Coronary artery (tissue), 2 donors: Measurements from ENCODE around the gene ANKMY2.

Source experiments
- DNase-seq: peaks from one replicate; pipeline ENCODE4 v3.0.0-alpha.2; 2017; ENCODE audit warnings: low spot score
- H3K27ac ChIP-seq, 2 donors: fragments of 200-600 bp; sonication (generic); one replicate each; pipeline ENCODE4 v1.5.1; 2016 to 2019
- H3K4me3 ChIP-seq: fragments of 200-600 bp; sonication (generic); 2 replicates; pipeline ENCODE4 v1.5.1; 2016; ENCODE audit warnings: mild to moderate bottlenecking, moderate library complexity
- CTCF ChIP-seq: fragments of 200-600 bp; sonication (generic); IDR thresholded peaks from one replicate; pipeline ENCODE4 v1.5.1; 2019; ENCODE audit warnings: antibody characterized with exemption

Gene ANKMY2

DNA sequence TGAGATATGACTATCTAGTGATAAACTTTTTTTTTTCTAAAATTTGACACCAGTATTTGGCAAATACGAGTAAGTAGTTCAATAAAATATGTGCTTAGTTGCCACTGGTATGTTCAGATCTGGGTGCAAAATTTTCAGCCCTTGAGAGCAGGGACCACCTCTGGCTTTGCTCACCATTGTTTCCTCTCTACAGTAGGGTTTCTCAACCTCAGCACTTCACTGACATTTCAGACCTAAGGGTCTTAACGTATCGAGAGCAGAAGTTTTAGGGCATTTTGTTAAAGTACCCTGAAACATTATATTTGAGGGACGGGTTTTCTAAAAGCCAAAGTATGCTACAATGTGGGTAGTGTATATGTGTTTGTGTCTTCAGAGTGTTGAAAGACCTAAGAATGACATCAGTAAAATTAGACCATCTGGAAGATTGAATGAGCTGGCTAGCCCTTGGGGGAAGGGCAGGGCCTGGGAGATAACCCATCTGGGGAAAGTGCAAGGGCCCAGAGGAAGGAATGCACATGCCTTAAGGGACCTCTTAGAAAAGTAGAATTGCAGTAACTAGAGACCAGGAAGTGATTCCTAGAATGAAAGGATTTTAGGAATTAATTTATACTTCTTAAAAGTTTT is 12.2 kb upstream of the ANKMY2 start:
- no peak for TF ChIP-seq CTCF
- no peak for DNase-seq
- Histone ChIP-seq H3K4me3 (no peak overlapping the region), H3K27ac (no peak overlapping the region)

DNA sequence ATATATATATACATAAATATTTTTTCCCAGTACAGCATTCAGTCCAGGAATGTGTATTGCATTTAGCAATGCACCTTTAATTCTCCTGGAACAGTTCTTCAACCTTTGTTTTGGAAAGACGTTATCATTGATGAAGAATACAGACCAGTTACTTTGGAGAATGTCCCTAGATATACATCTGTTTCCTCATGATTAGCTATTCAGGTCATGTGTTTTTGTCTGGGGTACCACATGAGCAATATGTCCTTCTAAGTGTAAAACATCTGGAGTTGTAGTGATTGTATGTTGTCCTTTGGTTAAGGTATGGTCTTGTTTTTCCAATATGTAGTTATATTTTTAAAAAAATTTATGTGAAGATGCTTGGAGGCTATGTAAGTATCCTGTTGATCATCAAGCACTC is 10.6 kb upstream of the ANKMY2 start:
- no peak for DNase-seq
- Histone ChIP-seq H3K4me3 (no peak overlapping the region), H3K27ac (no peak overlapping the region)
- no peak for TF ChIP-seq CTCF

GRCh38 chr7:16655394-16655793 is 9.8 kb upstream of the ANKMY2 start:
- no peak overlapping the region for H3K27ac ChIP-seq
- DNase-seq, result no peak
- TF ChIP-seq CTCF, result no peak
- no peak overlapping the region for H3K4me3 ChIP-seq

DNA sequence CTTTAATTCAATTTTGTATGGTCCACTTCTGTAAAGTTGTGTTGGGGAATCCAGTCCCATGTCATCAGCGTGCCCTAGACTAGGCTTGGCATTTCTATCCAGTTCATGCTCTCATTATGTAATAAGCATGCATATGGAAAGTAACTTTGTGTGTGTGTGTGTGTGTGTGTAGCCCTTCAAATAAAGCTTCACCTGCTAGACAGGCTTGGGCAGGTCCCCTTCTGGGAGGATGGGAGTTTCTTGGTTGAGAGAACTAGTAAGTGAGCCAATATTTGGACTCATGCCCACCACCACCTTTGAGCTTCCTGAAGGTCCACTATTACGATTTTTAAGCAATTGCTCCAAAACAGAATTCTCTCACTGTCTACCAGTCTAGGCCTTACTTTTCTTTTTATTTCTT is 7.3 kb upstream of the ANKMY2 start:
- Histone ChIP-seq H3K4me3 (no peak overlapping the region), H3K27ac (no peak overlapping the region)
- TF ChIP-seq CTCF, result no peak
- no peak for DNase-seq

- H3K4me3 ChIP-seq, result no peak overlapping the region
- no peak overlapping the region for H3K27ac ChIP-seq
- TF ChIP-seq CTCF, result no peak
- DNase-seq, result no peak
Measured at GRCh38 chr7:16652240-16652583, 6.7 kb upstream of the ANKMY2 start.

- no peak for TF ChIP-seq CTCF
- no peak for DNase-seq
- H3K4me3 ChIP-seq, result no peak overlapping the region
- H3K27ac ChIP-seq, result no peak overlapping the region
Measured at GRCh38 chr7:16651396-16652239, 6.1 kb upstream of the ANKMY2 start.

GRCh38 chr7:16650266-16650665 is 4.7 kb upstream of the ANKMY2 start:
- H3K4me3 ChIP-seq, result no peak overlapping the region
- TF ChIP-seq CTCF, result no peak
- DNase-seq, result no peak
- no peak overlapping the region for H3K27ac ChIP-seq
